ENCODE measurements around the gene SLC10A7.

The SLC10A7 gene

GRCh38 chr4:146288193-146288592 lies 233.5 kb downstream of the SLC10A7 start:
- Mint-ChIP-seq H3K27ac (no peak overlapping the region), H3K4me1 (ENCODE audit: low read depth in 2 of 2) (no peaks in the 10 kb centered on the region), H3K36me3 (ENCODE audit: insufficient read depth) (no peaks in the 10 kb centered on the region), H3K27me3 (no peaks in the 10 kb centered on the region), H3K4me3 (no peak overlapping the region), H3K9me3 (no peaks in the 10 kb centered on the region)
- ATAC-seq (replicated peaks) (no peak), DNase-seq (no peak)

GRCh38 chr4:146285037-146285436 lies 236.7 kb downstream of the SLC10A7 start:
- Mint-ChIP-seq H3K27me3 (no peaks in the 10 kb centered on the region), H3K27ac (no peak overlapping the region), H3K4me3 (no peak overlapping the region), H3K36me3 (ENCODE audit: insufficient read depth) (no peaks in the 10 kb centered on the region), H3K9me3 (no peaks in the 10 kb centered on the region), H3K4me1 (ENCODE audit: low read depth in 2 of 2) (no peaks in the 10 kb centered on the region)
- ATAC-seq (replicated peaks) (no peak), DNase-seq (no peak)

- Mint-ChIP-seq H3K36me3 (ENCODE audit: insufficient read depth) (no peaks in the 10 kb centered on the region), H3K4me1 (ENCODE audit: low read depth in 2 of 2) (no peaks in the 10 kb centered on the region), H3K27ac (no peak overlapping the region), H3K9me3 (no peaks in the 10 kb centered on the region), H3K27me3 (no peaks in the 10 kb centered on the region), H3K4me3 (no peak overlapping the region)
- ATAC-seq (replicated peaks) (no peak), DNase-seq (no peak)
Measured at GRCh38 chr4:146283758-146284651, 237.7 kb downstream of the SLC10A7 start.

- H3K9me3 Mint-ChIP-seq, result no peaks in the 10 kb centered on the region
- H3K36me3 Mint-ChIP-seq (ENCODE audit: insufficient read depth), result no peaks in the 10 kb centered on the region
- DNase-seq, result no peak
- no peak for ATAC-seq (replicated peaks)
- H3K27me3 Mint-ChIP-seq, result no peaks in the 10 kb centered on the region
- H3K27ac Mint-ChIP-seq, result no peak overlapping the region
- no peaks in the 10 kb centered on the region for H3K4me1 Mint-ChIP-seq (ENCODE audit: low read depth in 2 of 2)
- no peak overlapping the region for H3K4me3 Mint-ChIP-seq
Measured at GRCh38 chr4:146282657-146283056, 239.1 kb downstream of the SLC10A7 start.

GRCh38 chr4:146278986-146279385 lies 242.8 kb downstream of the SLC10A7 start:
- DNase-seq (no peak), ATAC-seq (replicated peaks) (no peak)
- H3K4me3 Mint-ChIP-seq, result no peak overlapping the region
- H3K27me3 Mint-ChIP-seq, result no peaks in the 10 kb centered on the region
- no peak overlapping the region for H3K27ac Mint-ChIP-seq
- H3K4me1 Mint-ChIP-seq (ENCODE audit: low read depth in 2 of 2), result no peaks in the 10 kb centered on the region
- no peaks in the 10 kb centered on the region for H3K9me3 Mint-ChIP-seq
- H3K36me3 Mint-ChIP-seq (ENCODE audit: insufficient read depth), result no peaks in the 10 kb centered on the region

- Mint-ChIP-seq H3K36me3 (ENCODE audit: insufficient read depth) (no peaks in the 10 kb centered on the region), H3K27ac (no peak overlapping the region), H3K27me3 (no peaks in the 10 kb centered on the region), H3K9me3 (no peaks in the 10 kb centered on the region), H3K4me1 (ENCODE audit: low read depth in 2 of 2) (no peaks in the 10 kb centered on the region), H3K4me3 (no peak overlapping the region)
- DNase-seq (no peak), ATAC-seq (replicated peaks) (no peak)
Measured at GRCh38 chr4:146275370-146275769, 246.4 kb downstream of the SLC10A7 start.

GRCh38 chr4:146274774-146275173 lies 247.0 kb downstream of the SLC10A7 start:
- Mint-ChIP-seq H3K4me1 (ENCODE audit: low read depth in 2 of 2) (no peaks in the 10 kb centered on the region), H3K36me3 (ENCODE audit: insufficient read depth) (no peaks in the 10 kb centered on the region), H3K27me3 (no peaks in the 10 kb centered on the region), H3K9me3 (no peaks in the 10 kb centered on the region), H3K27ac (no peak overlapping the region), H3K4me3 (no peak overlapping the region)
- DNase-seq (no peak), ATAC-seq (replicated peaks) (no peak)

- no peak overlapping the region for H3K4me3 Mint-ChIP-seq
- no peak for ATAC-seq (replicated peaks)
- H3K27ac Mint-ChIP-seq, result no peak overlapping the region
- H3K4me1 Mint-ChIP-seq (ENCODE audit: low read depth in 2 of 2), result no peaks in the 10 kb centered on the region
- H3K27me3 Mint-ChIP-seq, result no peaks in the 10 kb centered on the region
- no peaks in the 10 kb centered on the region for H3K36me3 Mint-ChIP-seq (ENCODE audit: insufficient read depth)
- DNase-seq, result no peak
- no peaks in the 10 kb centered on the region for H3K9me3 Mint-ChIP-seq
Measured at GRCh38 chr4:146273204-146273901, 248.4 kb downstream of the SLC10A7 start.

- Mint-ChIP-seq H3K36me3 (ENCODE audit: insufficient read depth) (no peaks in the 10 kb centered on the region), H3K27ac (no peak overlapping the region), H3K4me1 (ENCODE audit: low read depth in 2 of 2) (no peaks in the 10 kb centered on the region), H3K4me3 (no peak overlapping the region), H3K27me3 (no peaks in the 10 kb centered on the region), H3K9me3 (no peaks in the 10 kb centered on the region)
- no peak for DNase-seq
- ATAC-seq (replicated peaks), result no peak
Measured at GRCh38 chr4:146271466-146271865, 250.3 kb downstream of the SLC10A7 start.

GRCh38 chr4:146269228-146269653 lies 252.5 kb downstream of the SLC10A7 start:
- DNase-seq (no peak), ATAC-seq (replicated peaks) (no peak)
- no peaks in the 10 kb centered on the region for H3K9me3 Mint-ChIP-seq
- no peaks in the 10 kb centered on the region for H3K36me3 Mint-ChIP-seq (ENCODE audit: insufficient read depth)
- no peak overlapping the region for H3K4me3 Mint-ChIP-seq
- H3K27me3 Mint-ChIP-seq, result no peaks in the 10 kb centered on the region
- H3K4me1 Mint-ChIP-seq (ENCODE audit: low read depth in 2 of 2), result no peaks in the 10 kb centered on the region
- H3K27ac Mint-ChIP-seq, result no peak overlapping the region

- no peak for ATAC-seq (replicated peaks)
- no peaks in the 10 kb centered on the region for H3K4me1 Mint-ChIP-seq (ENCODE audit: low read depth in 2 of 2)
- no peaks in the 10 kb centered on the region for H3K9me3 Mint-ChIP-seq
- no peak overlapping the region for H3K27ac Mint-ChIP-seq
- no peaks in the 10 kb centered on the region for H3K27me3 Mint-ChIP-seq
- no peak for DNase-seq
- no peak overlapping the region for H3K4me3 Mint-ChIP-seq
- H3K36me3 Mint-ChIP-seq (ENCODE audit: insufficient read depth), result no peaks in the 10 kb centered on the region
Measured at GRCh38 chr4:146267826-146268225, 253.9 kb downstream of the SLC10A7 start.

GRCh38 chr4:146265950-146266490 lies 255.7 kb downstream of the SLC10A7 start:
- Mint-ChIP-seq H3K4me1 (ENCODE audit: low read depth in 2 of 2) (no peaks in the 10 kb centered on the region), H3K27ac (no peak overlapping the region), H3K27me3 (no peaks in the 10 kb centered on the region), H3K36me3 (ENCODE audit: insufficient read depth) (no peaks in the 10 kb centered on the region), H3K9me3 (no peaks in the 10 kb centered on the region), H3K4me3 (no peak overlapping the region)
- no peak for DNase-seq
- no peak for ATAC-seq (replicated peaks)

- no peak overlapping the region for H3K4me3 Mint-ChIP-seq
- ATAC-seq (replicated peaks), result no peak
- no peak for DNase-seq
- no peaks in the 10 kb centered on the region for H3K4me1 Mint-ChIP-seq (ENCODE audit: low read depth in 2 of 2)
- H3K27me3 Mint-ChIP-seq, result no peaks in the 10 kb centered on the region
- no peaks in the 10 kb centered on the region for H3K9me3 Mint-ChIP-seq
- H3K27ac Mint-ChIP-seq, result no peak overlapping the region
- peaks cover under 1% of the 10 kb centered on the region for H3K36me3 Mint-ChIP-seq (ENCODE audit: insufficient read depth)
Measured at GRCh38 chr4:146263793-146264192, 257.9 kb downstream of the SLC10A7 start.

GRCh38 chr4:146261041-146261440 lies 260.7 kb downstream of the SLC10A7 start:
- Mint-ChIP-seq H3K27me3 (no peaks in the 10 kb centered on the region), H3K9me3 (no peaks in the 10 kb centered on the region), H3K4me3 (no peak overlapping the region), H3K27ac (no peak overlapping the region), H3K4me1 (ENCODE audit: low read depth in 2 of 2) (no peaks in the 10 kb centered on the region), H3K36me3 (ENCODE audit: insufficient read depth) (peaks cover 5% of the 10 kb centered on the region)
- no peak for DNase-seq
- no peak for ATAC-seq (replicated peaks)

Data from effector memory CD8-positive, alpha-beta T cell (primary cell).